Activated T-helper 17 cell treated with anti-CD3 and anti-CD28 coated beads, Interleukin-2, amount 50 U/mL, for 72 hours (primary cell): ENCODE results near the gene NSG1. TPM values are rescaled to one million over a fixed set of nuclear protein-coding genes. Genes with fewer than 3 reads are reported as not detected.

Experiments
- ATAC-seq: fragments of 150-1000 bp; cut with Tn5 transposase; replicated peaks from 2 replicates; pipeline ENCODE4 v1.10.0; 2021; ENCODE audit warnings: mild to moderate bottlenecking, moderate library complexity
- H3K27ac Mint-ChIP-seq: one replicate; pipeline ENCODE4 v1.8.0; 2022; ENCODE audit warnings: mixed read lengths
- H3K27me3 Mint-ChIP-seq: one replicate; pipeline ENCODE4 v1.8.0; 2022; ENCODE audit warnings: mixed read lengths
- H3K36me3 Mint-ChIP-seq: one replicate; pipeline ENCODE4 v1.8.0; 2022; ENCODE audit warnings: low read depth, mild to moderate bottlenecking, mixed read lengths
- H3K4me1 Mint-ChIP-seq: one replicate; pipeline ENCODE4 v1.8.0; 2022; ENCODE audit warnings: mixed read lengths
- H3K4me3 Mint-ChIP-seq: one replicate; pipeline ENCODE4 v1.8.0; 2022; ENCODE audit warnings: mild to moderate bottlenecking, mixed read lengths
- H3K9me3 Mint-ChIP-seq: one replicate; pipeline ENCODE4 v1.8.0; 2022; ENCODE audit warnings: mixed read lengths
- total RNA-seq, 2 donors: library from RNA; stranded (reverse); gene quantifications; one replicate each; pipeline ENCODE4 v1.2.3, GENCODE V29; 2022

NSG1 gene
- total RNA-seq, 2 donors from 2014 or later: 7.0 to 12.8 TPM

DNA sequence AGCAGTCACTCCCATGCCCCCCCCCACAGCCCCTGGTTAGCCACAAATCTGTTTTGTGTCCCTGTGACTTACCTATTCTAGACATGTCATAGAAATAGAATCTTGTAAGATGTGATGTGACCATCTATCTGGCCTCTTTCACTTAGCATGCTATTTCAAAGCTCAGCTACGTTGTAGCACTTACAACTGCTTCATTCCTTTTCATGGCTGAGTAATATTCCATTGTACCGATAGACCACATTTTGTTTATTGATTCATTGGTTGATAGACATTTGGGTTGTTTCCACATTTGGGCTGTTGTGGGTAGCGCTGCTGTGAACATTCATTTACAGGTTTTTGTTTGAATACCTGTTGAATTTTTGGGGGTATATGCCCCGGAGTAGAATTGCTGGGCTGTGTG is 11.5 kb downstream of the NSG1 start:
- H3K27ac Mint-ChIP-seq: no peak overlapping the region
- no peaks in the 10 kb centered on the region for H3K9me3 Mint-ChIP-seq
- no peak overlapping the region for H3K4me3 Mint-ChIP-seq
- peaks cover 52% of the 10 kb centered on the region for H3K36me3 Mint-ChIP-seq
- H3K4me1 Mint-ChIP-seq: peaks cover 16% of the 10 kb centered on the region
- no peaks in the 10 kb centered on the region for H3K27me3 Mint-ChIP-seq
- no peak for ATAC-seq

DNA sequence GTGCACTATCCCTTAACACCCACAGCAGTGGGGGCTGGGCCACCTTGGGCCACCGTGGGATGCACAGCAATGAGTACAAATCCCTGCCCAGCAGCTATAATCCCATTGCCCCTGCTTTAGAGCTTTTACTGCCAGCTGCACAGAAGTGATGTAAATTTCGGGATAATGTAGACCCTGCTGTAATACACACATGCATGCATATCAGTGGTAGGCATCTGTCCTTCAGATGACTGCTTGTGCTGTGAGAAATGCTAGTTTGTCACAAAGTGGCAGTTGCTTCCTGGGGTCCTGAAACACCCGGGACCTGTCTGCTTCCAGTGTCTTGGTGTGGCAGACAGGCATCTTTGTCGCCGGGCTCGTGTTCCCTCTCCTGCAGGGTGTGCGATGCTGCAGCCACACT is 14.1 kb downstream of the NSG1 start:
- H3K27me3 Mint-ChIP-seq: no peaks in the 10 kb centered on the region
- no peak overlapping the region for H3K27ac Mint-ChIP-seq
- no peak overlapping the region for H3K4me3 Mint-ChIP-seq
- H3K4me1 Mint-ChIP-seq: no peaks in the 10 kb centered on the region
- no peak for ATAC-seq
- peaks cover 43% of the 10 kb centered on the region for H3K36me3 Mint-ChIP-seq
- no peaks in the 10 kb centered on the region for H3K9me3 Mint-ChIP-seq

GRCh38 chr4:4402966-4403365 is 16.1 kb downstream of the NSG1 start:
- no peak overlapping the region for H3K4me3 Mint-ChIP-seq
- H3K27me3 Mint-ChIP-seq: no peaks in the 10 kb centered on the region
- no peak overlapping the region for H3K27ac Mint-ChIP-seq
- H3K4me1 Mint-ChIP-seq: no peaks in the 10 kb centered on the region
- H3K9me3 Mint-ChIP-seq: no peaks in the 10 kb centered on the region
- H3K36me3 Mint-ChIP-seq: peaks cover 29% of the 10 kb centered on the region
- ATAC-seq: no peak

- ATAC-seq: no peak
- Mint-ChIP-seq H3K27ac (no peak overlapping the region), H3K27me3 (no peaks in the 10 kb centered on the region), H3K36me3 (peaks cover 17% of the 10 kb centered on the region), H3K9me3 (no peaks in the 10 kb centered on the region), H3K4me3 (no peak overlapping the region), H3K4me1 (no peaks in the 10 kb centered on the region)
Observed at GRCh38 chr4:4405358-4405962, 18.6 kb downstream of the NSG1 start.

DNA sequence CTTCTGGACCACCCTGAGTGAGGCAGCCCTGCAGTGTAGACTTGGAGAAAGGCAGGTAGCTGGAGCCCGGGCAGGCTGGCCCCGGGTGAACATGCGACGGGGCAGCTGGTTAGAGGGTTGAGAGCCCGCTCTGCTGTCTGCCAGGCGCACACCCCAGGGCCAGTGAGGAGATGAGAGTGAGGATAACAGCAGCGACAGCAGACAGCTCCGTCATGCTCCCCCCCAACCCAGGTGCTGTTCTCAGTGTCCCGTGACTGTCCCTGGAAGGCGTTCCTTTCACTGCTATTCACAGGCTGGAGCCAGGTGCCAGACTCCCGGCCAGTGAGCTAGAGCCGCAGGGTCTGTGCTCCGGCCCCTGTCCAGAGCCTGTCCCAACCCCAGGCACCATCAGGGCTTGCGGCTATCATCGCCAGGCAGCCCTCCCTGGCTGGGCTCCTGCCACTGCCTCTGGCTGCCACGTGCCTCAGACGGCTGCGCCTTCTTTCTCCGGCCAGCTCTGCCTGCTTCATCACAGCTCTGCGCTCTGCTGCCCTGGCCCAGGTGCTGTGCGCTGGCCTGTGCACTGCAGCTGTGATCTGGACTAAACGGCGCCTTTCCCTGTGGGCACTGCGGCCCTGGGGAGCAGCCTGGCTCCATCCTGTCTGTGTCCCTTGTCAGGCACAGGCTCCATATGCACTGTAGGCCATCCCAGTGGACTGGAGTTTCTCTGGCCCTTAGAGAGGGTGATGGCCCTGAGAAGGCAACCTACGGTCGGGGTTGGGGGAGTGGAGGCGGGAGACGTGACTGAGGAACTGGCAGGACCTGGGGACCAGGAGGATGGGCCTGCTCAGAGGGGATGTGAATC is 19.8 kb downstream of the NSG1 start:
- Mint-ChIP-seq H3K27ac (peak overlapping the region; percentile 33), H3K4me3 (no peak overlapping the region), H3K27me3 (no peaks in the 10 kb centered on the region), H3K4me1 (no peaks in the 10 kb centered on the region), H3K36me3 (peaks cover 18% of the 10 kb centered on the region), H3K9me3 (no peaks in the 10 kb centered on the region)
- no peak for ATAC-seq

DNA sequence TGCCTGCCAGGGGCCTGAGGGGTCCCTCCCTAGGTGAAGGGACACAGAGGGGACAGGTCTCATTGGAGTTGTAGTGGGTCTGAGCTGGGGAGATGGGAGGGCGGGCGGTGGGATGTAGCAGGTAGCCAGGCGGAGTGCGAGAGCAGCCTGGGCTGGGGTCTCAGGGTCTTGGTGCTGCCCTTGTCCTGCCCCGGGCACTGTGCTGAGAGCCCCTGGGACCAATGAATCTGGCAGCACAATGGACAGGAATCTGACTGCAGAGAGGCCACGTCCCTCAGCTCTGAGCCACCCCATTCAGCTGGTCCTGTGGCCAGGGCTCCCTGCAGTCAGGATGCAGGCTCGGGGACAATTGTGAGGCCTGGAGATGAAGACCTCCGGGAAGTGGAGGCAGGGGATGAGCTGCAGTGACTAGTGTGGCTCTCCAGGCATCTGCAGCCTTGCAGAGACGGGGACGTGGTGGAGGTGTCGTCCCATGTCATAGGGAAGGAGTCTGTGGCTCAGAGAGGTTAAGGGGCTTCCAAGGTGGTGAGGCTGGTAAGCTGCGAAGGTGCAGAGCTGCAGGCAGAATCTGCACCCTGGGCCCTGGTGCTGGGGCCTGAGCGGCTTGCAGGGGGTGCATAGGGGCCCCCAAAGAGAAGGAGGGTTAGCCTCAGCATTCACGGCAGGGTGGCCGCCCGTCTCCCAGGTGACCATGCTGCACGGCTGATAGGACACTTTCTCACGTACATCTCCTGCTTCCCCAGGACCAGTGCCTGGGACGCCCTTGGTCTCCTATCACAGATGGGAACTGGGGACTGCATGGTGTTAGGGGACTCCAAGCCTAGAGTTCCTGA is 20.6 kb downstream of the NSG1 start:
- no peaks in the 10 kb centered on the region for H3K9me3 Mint-ChIP-seq
- H3K4me1 Mint-ChIP-seq: no peaks in the 10 kb centered on the region
- peaks cover 21% of the 10 kb centered on the region for H3K36me3 Mint-ChIP-seq
- no peak for ATAC-seq
- no peaks in the 10 kb centered on the region for H3K27me3 Mint-ChIP-seq
- H3K4me3 Mint-ChIP-seq: no peak overlapping the region
- peak overlapping the region; percentile 33 for H3K27ac Mint-ChIP-seq

GRCh38 chr4:4408132-4408523 is 21.2 kb downstream of the NSG1 start:
- Mint-ChIP-seq H3K36me3 (peaks cover 16% of the 10 kb centered on the region), H3K4me3 (no peak overlapping the region), H3K9me3 (no peaks in the 10 kb centered on the region), H3K27ac (no peak overlapping the region), H3K27me3 (no peaks in the 10 kb centered on the region), H3K4me1 (no peaks in the 10 kb centered on the region)
- ATAC-seq: no peak

- Mint-ChIP-seq H3K4me1 (no peaks in the 10 kb centered on the region), H3K27me3 (no peaks in the 10 kb centered on the region), H3K4me3 (no peak overlapping the region), H3K27ac (no peak overlapping the region), H3K36me3 (peaks cover 11% of the 10 kb centered on the region), H3K9me3 (no peaks in the 10 kb centered on the region)
- ATAC-seq: no peak
Observed at GRCh38 chr4:4408576-4409335, 21.9 kb downstream of the NSG1 start.

DNA sequence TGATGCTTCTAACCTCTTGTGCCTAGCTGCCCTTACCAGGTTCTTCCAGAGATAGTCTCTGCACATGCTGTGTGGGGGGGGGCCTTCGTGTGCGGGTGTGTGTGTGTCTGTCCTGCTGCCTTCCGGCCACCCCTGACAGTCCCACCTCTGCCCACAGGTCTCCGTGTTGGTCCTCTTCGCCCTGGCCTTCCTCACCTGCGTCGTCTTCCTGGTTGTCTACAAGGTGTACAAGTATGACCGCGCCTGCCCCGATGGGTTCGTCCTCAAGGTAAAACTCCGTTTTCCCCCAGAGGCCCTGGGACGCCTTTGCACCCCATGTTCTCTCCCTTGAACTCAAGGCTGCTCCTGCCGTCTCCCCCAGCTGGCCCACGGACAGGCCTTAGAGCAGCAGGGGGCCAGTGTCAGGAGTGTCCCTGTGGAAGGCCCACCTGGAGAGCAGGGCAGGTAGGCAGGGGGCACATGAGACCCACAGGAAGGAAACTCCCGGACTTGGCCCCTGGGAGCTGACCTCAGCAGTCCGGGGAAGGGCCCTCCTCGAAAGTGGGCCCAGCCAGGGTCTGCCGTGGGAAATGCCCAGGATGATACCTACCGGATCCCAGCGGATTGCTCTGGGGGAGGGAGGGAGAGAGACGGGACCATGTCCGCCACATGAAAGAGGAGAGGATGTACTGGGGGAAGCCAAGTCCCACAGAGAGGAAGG is 22.7 kb downstream of the NSG1 start:
- H3K27me3 Mint-ChIP-seq: no peaks in the 10 kb centered on the region
- no peak for ATAC-seq
- H3K4me3 Mint-ChIP-seq: no peak overlapping the region
- H3K9me3 Mint-ChIP-seq: no peaks in the 10 kb centered on the region
- no peaks in the 10 kb centered on the region for H3K4me1 Mint-ChIP-seq
- peak overlapping the region; percentile 21 for H3K27ac Mint-ChIP-seq
- H3K36me3 Mint-ChIP-seq: peaks cover 11% of the 10 kb centered on the region

GRCh38 chr4:4410271-4410670 is 23.4 kb downstream of the NSG1 start:
- ATAC-seq: no peak
- no peaks in the 10 kb centered on the region for H3K9me3 Mint-ChIP-seq
- H3K4me1 Mint-ChIP-seq: no peaks in the 10 kb centered on the region
- H3K27ac Mint-ChIP-seq: no peak overlapping the region
- H3K36me3 Mint-ChIP-seq: peaks cover 11% of the 10 kb centered on the region
- H3K27me3 Mint-ChIP-seq: no peaks in the 10 kb centered on the region
- no peak overlapping the region for H3K4me3 Mint-ChIP-seq

- H3K9me3 Mint-ChIP-seq: no peaks in the 10 kb centered on the region
- no peak overlapping the region for H3K4me3 Mint-ChIP-seq
- peaks cover 17% of the 10 kb centered on the region for H3K36me3 Mint-ChIP-seq
- H3K4me1 Mint-ChIP-seq: peaks cover 4% of the 10 kb centered on the region
- no peak overlapping the region for H3K27ac Mint-ChIP-seq
- H3K27me3 Mint-ChIP-seq: no peaks in the 10 kb centered on the region
- ATAC-seq: no peak
Observed at GRCh38 chr4:4411906-4412305, 25.0 kb downstream of the NSG1 start.

- Mint-ChIP-seq H3K27me3 (no peaks in the 10 kb centered on the region), H3K4me1 (peaks cover 13% of the 10 kb centered on the region), H3K9me3 (no peaks in the 10 kb centered on the region), H3K4me3 (no peak overlapping the region), H3K27ac (peak overlapping the region; percentile 76), H3K36me3 (peaks cover 19% of the 10 kb centered on the region)
- ATAC-seq: no peak
Observed at GRCh38 chr4:4412641-4413372, 25.9 kb downstream of the NSG1 start.

DNA sequence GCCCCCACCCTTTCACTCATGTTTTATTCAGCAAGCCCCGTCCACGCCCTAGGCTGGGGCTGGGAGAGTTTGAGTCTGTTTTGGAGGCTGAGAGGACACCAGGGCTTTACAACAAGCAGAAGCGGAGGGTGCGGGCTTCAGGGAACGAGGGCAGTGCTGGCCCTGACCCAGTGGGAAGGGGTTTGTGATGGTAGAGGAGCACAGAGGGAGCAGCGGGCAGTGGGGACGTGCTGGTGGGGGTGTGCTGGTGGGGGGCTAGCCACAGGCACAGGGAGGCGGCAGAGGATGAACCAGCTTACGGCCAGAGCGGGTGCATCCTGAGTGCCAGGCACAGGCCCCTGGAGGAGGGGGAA is 26.4 kb downstream of the NSG1 start:
- peak overlapping the region; percentile 76 for H3K27ac Mint-ChIP-seq
- ATAC-seq: no peak
- H3K27me3 Mint-ChIP-seq: no peaks in the 10 kb centered on the region
- H3K4me3 Mint-ChIP-seq: no peak overlapping the region
- H3K4me1 Mint-ChIP-seq: peaks cover 18% of the 10 kb centered on the region
- peaks cover 24% of the 10 kb centered on the region for H3K36me3 Mint-ChIP-seq
- no peaks in the 10 kb centered on the region for H3K9me3 Mint-ChIP-seq
